NCI-H510A treated with DMSO at 0.1 percent for 48 hours (cell line): ENCODE data around the gene PTOV1.

ENCODE experiments used
- DNase-seq: peaks from one replicate; lab custom pipeline; 2025; lab: John Stamatoyannopoulos, UW

The PTOV1 gene

GRCh38 chr19:49850487-49851342, at the start of gene PTOV1:
PTOV1 (plus strand) TSS chr19:49851159.
- peak; percentile 76 for DNase-seq

- no peak for DNase-seq
These were observed 49.5 kb upstream of the PTOV1 start for GRCh38 chr19:49801401-49801888.

GRCh38 chr19:49801966-49802661, 48.8 kb upstream of the PTOV1 start:
- peak; percentile 89 for DNase-seq

- peak; percentile 81 for DNase-seq
These were observed 48.0 kb upstream of the PTOV1 start for GRCh38 chr19:49802836-49803528.

GRCh38 chr19:49803529-49803856, 47.5 kb upstream of the PTOV1 start:
- DNase-seq, result no peak

GRCh38 chr19:49805822-49806619, 44.9 kb upstream of the PTOV1 start:
- DNase-seq, result no peak

- no peak for DNase-seq
These were observed 44.4 kb upstream of the PTOV1 start for GRCh38 chr19:49806620-49806959.

GRCh38 chr19:49807058-49807903, 43.7 kb upstream of the PTOV1 start:
- no peak for DNase-seq

- no peak for DNase-seq
These were observed 42.9 kb upstream of the PTOV1 start for GRCh38 chr19:49807904-49808675.

GRCh38 chr19:49808711-49809159, 42.2 kb upstream of the PTOV1 start:
- peak; percentile 58 for DNase-seq

- DNase-seq, result peak; percentile 34
These were observed 41.6 kb upstream of the PTOV1 start for GRCh38 chr19:49809160-49809940.

- DNase-seq, result no peak
These were observed 41.0 kb upstream of the PTOV1 start for GRCh38 chr19:49809941-49810389.

GRCh38 chr19:49811328-49811727, 39.6 kb upstream of the PTOV1 start:
- no peak for DNase-seq

GRCh38 chr19:49812452-49812996, 38.4 kb upstream of the PTOV1 start:
- DNase-seq, result no peak

- DNase-seq, result peak; percentile 98
These were observed 37.7 kb upstream of the PTOV1 start, which contains the start of gene FUZ for GRCh38 chr19:49812997-49813861. FUZ (minus strand) TSS chr19:49813292; CDS start chr19:49813106, 186 bp downstream.

GRCh38 chr19:49814010-49814409, 36.9 kb upstream of the PTOV1 start:
- peak; percentile 49 for DNase-seq

GRCh38 chr19:49816590-49816989, 34.4 kb upstream of the PTOV1 start:
- DNase-seq, result no peak
